Motor neuron (in vitro differentiated cells): ENCODE data around the gene TGM2. TPM values are rescaled to one million over a fixed set of nuclear protein-coding genes. Genes with fewer than 3 reads are reported as not detected.

ENCODE experiments used
- ATAC-seq, 8 experiments: fragments of 200-7000 bp; cut with Tn5 transposase; replicated peaks in 6 of 8; 2 replicates each; pipeline ENCODE4 v1.8.0; 2021; ENCODE audit warnings: mild to moderate bottlenecking in 8 of 8, moderate library complexity in 8 of 8
- H3K27ac ChIP-seq, 2 donors: fragments of 250-450 bp; sonication (Bioruptor Pico); 2 replicates each; pipeline ENCODE4 v1.9.0; 2021; ENCODE audit warnings: antibody characterized with exemption in 2 of 2, mild to moderate bottlenecking in 2 of 2, moderate library complexity in 1 of 2
- H3K4me1 ChIP-seq, 2 donors: fragments of 250-450 bp; sonication (Bioruptor Pico); replicated peaks in 1 of 2; 2 replicates each; pipeline ENCODE4 v1.6.1; 2021; ENCODE audit warnings: antibody characterized with exemption in 2 of 2, mild to moderate bottlenecking in 2 of 2, moderate library complexity in 1 of 2
- H3K4me3 ChIP-seq, 5 donors: fragments of 250-450 bp; sonication (Bioruptor Pico); 2 replicates each; pipeline ENCODE4 v1.9.0; 2021; ENCODE audit warnings: antibody characterized with exemption in 5 of 5, mild to moderate bottlenecking in 5 of 5, moderate library complexity in 4 of 5
- WGBS, 10 experiments: fragments of 450-650 bp; shearing (Covaris generic); methylation state at CpG; one replicate each; pipeline ENCODE4 v1.0.0; 2022; 5-methylcytosine and 5-hydroxymethylcytosine counted together
- in situ Hi-C, 9 experiments: fragments of 400-800 bp; cut with MboI; loops; one replicate each; pipeline ENCODE4 v1.15.0; 2021; ENCODE audit warnings: low sequenced_read_pairs in 9 of 9, low pct_unique_long_range_greater_than_20kb in 2 of 9; ENCODE audit not compliant: unreplicated experiment in 9 of 9
- total RNA-seq, 8 experiments: library from RNA; unstranded; fragments of 300-600 nt; gene quantifications; 2 replicates each; pipeline versions ENCODE4 v1.2.3 to v1.2.4, GENCODE V29; 2022

Gene TGM2
- total RNA-seq, 8 experiments from 2014 or later, result 0.05 to 7.1 (median 0.68) TPM

GRCh38 chr20:38196592-38196991 is 31.5 kb upstream of the TGM2 start:
- in situ Hi-C loops, result no loop called here
- H3K4me3 ChIP-seq, result no peak overlapping the region
- H3K27ac ChIP-seq, result no peak overlapping the region
- ATAC-seq, result no peak
- 20 to 93% (median 80%) methylated on average over 1 to 3 of the region's 5 CpGs; no CpG with 5 or more reads in 3 of the 10 experiments for WGBS, 10 experiments
- H3K4me1 ChIP-seq, result peaks cover 0 to under 1% of the 10 kb centered on the region in 2 donors

DNA sequence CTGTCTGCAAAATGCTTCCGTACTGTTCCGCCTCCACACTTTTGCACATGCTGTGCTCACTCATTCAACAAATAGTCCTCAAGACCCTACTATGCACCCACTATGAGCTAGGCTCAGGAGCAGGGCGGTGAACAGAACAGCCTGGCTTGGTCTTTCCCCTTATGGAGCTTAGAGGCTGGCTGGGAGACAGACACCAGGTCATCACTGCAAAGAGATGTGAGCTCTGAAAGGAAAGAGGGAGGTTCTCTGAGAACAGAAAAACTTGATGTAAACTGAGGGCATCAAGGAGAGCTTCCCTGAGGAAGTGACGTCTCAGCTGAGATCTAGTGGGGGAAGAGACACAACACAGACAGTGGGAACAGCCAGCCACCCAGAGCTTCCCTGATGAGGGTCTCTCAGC is 31.0 kb upstream of the TGM2 start:
- H3K4me1 ChIP-seq, result peaks cover 0 to 2% of the 10 kb centered on the region in 2 donors
- no peak for ATAC-seq
- WGBS, 10 experiments, result 77 to 100% (median 83%) methylated on average over 1 to 4 of the region's 4 CpGs; no CpG with 5 or more reads in 5 of the 10 experiments

DNA sequence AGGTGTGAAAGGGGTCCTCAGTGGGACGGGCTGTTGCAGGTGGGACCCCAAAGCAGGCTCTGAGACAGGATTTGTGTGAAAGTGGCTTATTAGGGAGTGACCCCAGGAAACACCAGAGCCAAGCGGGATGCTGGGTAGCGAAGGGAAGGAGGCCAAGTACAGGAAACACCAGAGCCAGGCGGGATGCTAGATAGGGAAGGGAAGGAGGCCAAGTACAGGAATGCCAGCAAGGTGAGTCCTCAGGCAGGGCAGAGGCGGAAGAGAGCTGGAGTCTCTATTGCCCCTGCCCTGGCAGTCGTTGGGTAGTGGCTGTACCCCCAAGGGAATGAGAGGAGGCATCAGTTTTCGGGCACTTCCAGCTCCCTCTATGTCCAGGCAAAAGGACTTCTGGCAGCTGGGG is 30.5 kb upstream of the TGM2 start:
- H3K4me3 ChIP-seq, result no peak overlapping the region
- 38 to 100% (median 71%) methylated on average over 1 to 4 of the region's 7 CpGs; no CpG with 5 or more reads in 3 of the 10 experiments for WGBS, 10 experiments
- peaks cover 0 to 2% of the 10 kb centered on the region in 2 donors for H3K4me1 ChIP-seq
- no peak overlapping the region for H3K27ac ChIP-seq
- in situ Hi-C loops, result no loop called here
- no peak for ATAC-seq

More for the DNA sequence above, 31.0 kb upstream of the TGM2 start:
- in situ Hi-C loops, result no loop called here
- no peak overlapping the region for H3K4me3 ChIP-seq
- H3K27ac ChIP-seq, result no peak overlapping the region

DNA sequence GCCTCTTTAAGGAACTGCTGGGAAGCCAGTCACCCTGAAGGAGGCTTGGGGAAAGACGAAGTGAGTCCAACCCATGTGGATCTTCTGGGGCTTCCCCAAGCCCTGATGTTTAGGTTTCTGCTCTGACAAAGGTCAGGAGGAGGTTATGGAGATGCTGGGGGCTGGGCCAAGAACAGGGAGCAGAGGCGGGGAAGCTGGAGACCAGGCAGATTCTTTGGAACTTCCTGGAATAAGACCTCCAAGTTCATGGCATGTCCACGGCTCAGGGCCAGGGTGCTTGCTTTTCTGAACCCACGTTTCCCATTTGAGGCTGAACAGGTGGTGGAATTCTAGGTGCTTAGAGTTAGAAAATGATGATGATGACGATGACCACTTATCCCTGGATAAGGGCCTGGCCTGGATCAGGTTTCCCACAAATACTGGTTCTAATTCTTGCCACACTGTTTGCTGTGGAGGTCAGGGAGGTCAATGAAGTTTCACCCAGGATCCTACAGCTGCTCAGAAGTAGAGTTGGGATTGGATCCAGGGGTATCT is 30.0 kb upstream of the TGM2 start:
- in situ Hi-C loops, result no loop called here
- 40 to 79% (median 66%) methylated on average over 1 to 4 of the region's 5 CpGs; no CpG with 5 or more reads in 4 of the 10 experiments for WGBS, 10 experiments
- no peak for ATAC-seq
- Histone ChIP-seq H3K27ac (no peak overlapping the region), H3K4me1 (peaks cover 0 to 2% of the 10 kb centered on the region in 2 donors), H3K4me3 (no peak overlapping the region)

GRCh38 chr20:38193586-38194105 is 28.6 kb upstream of the TGM2 start:
- in situ Hi-C loops, result no loop called here
- Histone ChIP-seq H3K4me1 (peaks cover 0 to 2% of the 10 kb centered on the region in 2 donors), H3K4me3 (no peak overlapping the region), H3K27ac (no peak overlapping the region)
- no peak for ATAC-seq
- 69 to 100% (median 80%) methylated on average over 1 to 3 of the region's 4 CpGs; no CpG with 5 or more reads in 4 of the 10 experiments for WGBS, 10 experiments

DNA sequence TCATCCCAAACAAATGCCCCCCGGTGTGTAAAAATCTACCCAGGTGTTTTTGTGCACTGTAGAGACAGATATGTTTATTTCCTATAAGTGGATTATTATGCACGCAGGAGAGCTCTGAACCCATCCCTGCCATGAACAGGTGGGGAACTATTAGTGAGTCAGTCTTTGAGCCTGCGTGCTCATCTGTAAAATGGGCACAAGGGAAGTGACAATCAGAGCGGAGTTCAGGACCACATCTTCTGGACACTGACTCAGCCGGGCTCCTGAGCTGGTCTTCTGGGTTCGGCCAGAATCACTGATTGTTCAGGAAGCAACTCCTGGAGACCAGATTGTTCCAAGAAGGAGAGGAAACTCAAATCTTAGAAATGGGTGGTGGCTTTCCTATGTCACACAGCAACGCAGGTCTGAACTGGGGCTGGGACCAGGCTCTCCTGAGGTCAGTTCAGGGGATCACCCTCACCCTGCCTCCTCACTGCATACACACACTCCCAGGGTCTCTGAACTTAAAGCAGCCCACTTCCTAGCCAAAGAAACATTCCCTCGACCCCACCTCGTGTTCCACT is 27.3 kb upstream of the TGM2 start:
- H3K4me3 ChIP-seq, result no peak overlapping the region

DNA sequence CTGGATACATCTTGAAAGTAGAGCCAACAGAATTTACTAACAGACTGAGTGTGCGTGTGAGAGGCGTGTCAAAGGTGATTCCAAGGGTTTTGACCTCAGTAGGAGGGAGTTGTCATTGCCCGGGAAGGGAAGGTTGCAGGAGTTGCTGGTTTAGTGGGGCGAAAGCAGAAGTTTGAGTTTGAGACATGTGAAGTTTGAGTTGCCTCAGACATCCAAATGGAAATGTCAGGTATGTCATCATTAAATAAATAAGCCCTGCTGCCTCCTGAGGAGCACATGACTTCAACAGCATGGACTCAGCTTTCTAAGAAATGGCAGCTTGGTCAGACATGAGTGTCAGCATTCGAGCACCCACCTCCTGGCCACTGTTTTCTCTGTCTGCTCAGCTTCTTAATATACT is 26.6 kb upstream of the TGM2 start:
- Histone ChIP-seq H3K27ac (no peak overlapping the region), H3K4me1 (peaks cover 0 to 2% of the 10 kb centered on the region in 2 donors), H3K4me3 (no peak overlapping the region)
- 50 to 97% (median 72%) methylated on average over 1 to 5 of the region's 5 CpGs for WGBS, 10 experiments
- ATAC-seq, result peak in 1 of 8 experiments; percentile 19
- in situ Hi-C loops, result no loop called here

More for the DNA sequence above, 27.3 kb upstream of the TGM2 start:
- WGBS, 10 experiments, result 49 to 86% (median 80%) methylated on average over 1 to 8 of the region's 9 CpGs; no CpG with 5 or more reads in 2 of the 10 experiments
- no peak overlapping the region for H3K27ac ChIP-seq
- no peak for ATAC-seq
- H3K4me1 ChIP-seq, result peaks cover 0 to 2% of the 10 kb centered on the region in 2 donors
- in situ Hi-C loops, result no loop called here

- H3K27ac ChIP-seq, result no peak overlapping the region
- in situ Hi-C loops, result no loop called here
- 40 to 69% methylated on average over 1 to 2 of the region's 3 CpGs; no CpG with 5 or more reads in 8 of the 10 experiments for WGBS, 10 experiments
- no peak overlapping the region for H3K4me3 ChIP-seq
- ATAC-seq, result no peak
- peaks cover 0 to 2% of the 10 kb centered on the region in 2 donors for H3K4me1 ChIP-seq
These were observed 25.9 kb upstream of the TGM2 start for GRCh38 chr20:38190936-38191371.

- no peak for ATAC-seq
- Histone ChIP-seq H3K4me3 (no peak overlapping the region), H3K27ac (no peak overlapping the region), H3K4me1 (peaks cover 0 to 2% of the 10 kb centered on the region in 2 donors)
- WGBS, 10 experiments, result 20 to 100% (median 85%) methylated on average over 1 to 6 of the region's 6 CpGs; no CpG with 5 or more reads in 4 of the 10 experiments
- in situ Hi-C loops, result no loop called here
These were observed 25.1 kb upstream of the TGM2 start for GRCh38 chr20:38190166-38190565.

- peak in 4 of 8 experiments; percentile 25 to 69 (median 49) for ATAC-seq
- in situ Hi-C loops, result no loop called here
- WGBS, 10 experiments, result 10 to 73% (median 51%) methylated on average over 2 to 5 of the region's 5 CpGs; no CpG with 5 or more reads in 1 of the 10 experiments
- no peak overlapping the region for H3K4me3 ChIP-seq
- H3K4me1 ChIP-seq, result peaks cover 0 to 2% of the 10 kb centered on the region in 2 donors
- H3K27ac ChIP-seq, result no peak overlapping the region
These were observed 22.4 kb upstream of the TGM2 start for GRCh38 chr20:38187517-38187916.

- ATAC-seq, result no peak
- H3K4me1 ChIP-seq, result peaks cover 0 to 2% of the 10 kb centered on the region in 2 donors
- 24 to 91% (median 80%) methylated on average over 1 to 3 of the region's 5 CpGs; no CpG with 5 or more reads in 1 of the 10 experiments for WGBS, 10 experiments
- H3K27ac ChIP-seq, result no peak overlapping the region
- H3K4me3 ChIP-seq, result no peak overlapping the region
- in situ Hi-C loops, result no loop called here
These were observed 21.7 kb upstream of the TGM2 start for GRCh38 chr20:38186788-38187221.

DNA sequence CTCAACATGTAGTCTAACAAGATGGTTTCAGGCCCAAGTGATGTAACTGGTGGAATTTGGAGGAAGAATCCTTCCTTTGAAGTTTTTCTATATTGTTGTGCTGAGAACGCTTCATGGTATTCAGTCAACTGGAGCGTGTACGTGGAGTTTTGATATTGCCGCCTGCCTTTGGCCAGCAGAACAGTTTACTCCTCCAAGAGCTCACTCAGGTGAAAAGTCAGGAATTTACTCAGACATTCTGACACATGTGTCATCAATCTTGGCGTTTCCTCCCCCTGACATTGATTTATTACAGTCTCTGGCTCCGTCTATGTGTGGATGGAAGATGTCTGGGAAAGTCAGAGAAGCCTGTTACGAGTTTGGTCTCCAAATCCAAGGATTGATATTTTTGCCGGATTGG is 19.0 kb upstream of the TGM2 start:
- 49 to 93% (median 71%) methylated on average over 2 to 8 of the region's 8 CpGs; no CpG with 5 or more reads in 1 of the 10 experiments for WGBS, 10 experiments
- H3K27ac ChIP-seq, result no peak overlapping the region
- H3K4me3 ChIP-seq, result no peak overlapping the region
- in situ Hi-C loops, result no loop called here
- H3K4me1 ChIP-seq, result no peaks in the 10 kb centered on the region
- ATAC-seq, result no peak

DNA sequence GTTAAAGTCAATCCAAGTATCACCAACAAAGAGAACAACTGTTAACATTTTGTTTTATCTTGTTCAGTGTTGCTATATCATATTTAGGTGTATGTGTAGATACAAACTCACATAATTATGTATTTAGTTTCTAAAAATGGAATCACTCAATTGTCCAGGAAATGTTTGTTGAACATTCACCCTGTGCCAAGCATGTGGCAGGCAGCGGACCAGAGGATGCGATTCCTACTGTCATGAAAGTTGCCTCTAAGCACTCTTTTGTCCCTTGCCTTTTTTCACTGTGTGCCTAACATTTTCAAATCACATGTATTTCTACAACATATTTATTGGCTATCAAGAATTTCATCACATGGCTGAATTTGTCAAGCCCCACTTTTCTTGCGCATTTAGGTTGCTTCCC is 16.9 kb upstream of the TGM2 start:
- in situ Hi-C loops, result no loop called here
- no peak for ATAC-seq
- Histone ChIP-seq H3K4me1 (no peaks in the 10 kb centered on the region), H3K4me3 (no peak overlapping the region), H3K27ac (no peak overlapping the region)
- WGBS, 10 experiments, result 70 to 97% (median 95%) methylated on average over 2 to 3 of the region's 3 CpGs; no CpG with 5 or more reads in 3 of the 10 experiments
